GM18907 (cell line): Measurements from ENCODE around the gene TCEAL3.
"Not testable (repeated sequence)": the region's sequence is repeated elsewhere in the genome, so short reads cannot be mapped to it uniquely, and the experiment has no call there.

Source experiments
- ATAC-seq: cut with Tn5 transposase; IDR thresholded peaks from one replicate; pipeline ENCODE4 v1.9.1; 2021; ENCODE audit warnings: mild to moderate bottlenecking, moderate library complexity; ENCODE audit not compliant: unreplicated experiment

Gene TCEAL3

GRCh38 chrX:103659460-103659859, 51.7 kb downstream of the TCEAL3 start:
- ATAC-seq: not testable (repeated sequence)
